Measurements from ENCODE around the gene LTBP2. TPM values are rescaled to one million over a fixed set of nuclear protein-coding genes. Genes with fewer than 3 reads are reported as not detected.

The LTBP2 gene
- total and polyA plus RNA-seq, 2 of the 8 experiments (the other 6 are each of a cell fraction or from before 2014, with no cell fraction given), result 0.48 to 0.89 TPM

- 85% methylated on average over 7 of the region's 7 CpGs; no CpG with 5 or more reads in 1 of the 2 experiments for WGBS, 2 experiments (ENCODE audit: extremely low coverage in 1 of 2, insufficient coverage in 1 of 2, insufficient read length in 1 of 2, insufficient replicate concordance in 2 of 2, low coverage in 1 of 2, low lambda C conversion rate in 2 of 2, missing lambda C conversion rate in 1 of 2)
- H3K9me3 ChIP-seq (ENCODE audit: insufficient read depth in 2 of 2, low read depth in 1 of 2, low read length in 1 of 2), result no peaks in the 10 kb centered on the region
- no peak overlapping the region for H2AK5ac ChIP-seq (ENCODE audit: low read depth, low read length)
- H2BK12ac ChIP-seq (ENCODE audit: low read depth, low read length), result no peak overlapping the region
- no peak overlapping the region for H4K8ac ChIP-seq (ENCODE audit: extremely low read depth, insufficient read depth, low read length)
- no peak overlapping the region for H3K9ac ChIP-seq (replicated peaks in 1 of 4; ENCODE audit: extremely low read depth in 1 of 4, low read depth in 3 of 4, low read length in 3 of 4)
- H3K36me3 ChIP-seq (ENCODE audit: control insufficient read depth in 2 of 4, insufficient read depth in 4 of 4, low read length in 3 of 4), result no peaks in the 10 kb centered on the region
- H2BK120ac ChIP-seq (replicated peaks; ENCODE audit: low read depth, low read length), result no peak overlapping the region
- no peak overlapping the region for H2AFZ ChIP-seq (ENCODE audit: low read length)
- DNase-seq (ENCODE audit: low read depth in 1 of 2, low spot score in 2 of 2), result no peak
- ChIA-PET POLR2A (ENCODE audit: partially characterized antibody) (interaction anchor here (0.6 to 2.1 kb wide), 3 partner anchors 8 to 368 kb away, joined by 4 to 7 read pairs (median 5); no protein-coding TSS in a partner anchor), CTCF (ENCODE audit: partially characterized antibody) (interaction anchor here (1.1 to 1.9 kb wide), 3 partner anchors 17 to 115 kb away, joined by 3 to 6 read pairs (median 3); no protein-coding TSS in a partner anchor)
- H2BK15ac ChIP-seq (ENCODE audit: low read length), result no peak overlapping the region
- no peaks in the 10 kb centered on the region for H4K20me1 ChIP-seq (replicated peaks in 1 of 2; ENCODE audit: control insufficient read depth in 1 of 2, insufficient read depth in 2 of 2, low read length in 2 of 2)
- no peak overlapping the region for H3K4me3 ChIP-seq (ENCODE audit: extremely low read depth in 1 of 4, insufficient read depth in 2 of 4, low read depth in 3 of 4, low read length in 4 of 4)
- no peak overlapping the region for H3K56ac ChIP-seq (replicated peaks; ENCODE audit: insufficient read length, low read depth, low read length)
- H4K5ac ChIP-seq (ENCODE audit: insufficient read length, low read depth, low read length), result no peak overlapping the region
- no peak overlapping the region for H3K14ac ChIP-seq (ENCODE audit: insufficient read length)
- no peak overlapping the region for H4K91ac ChIP-seq (replicated peaks; ENCODE audit: insufficient read length, low read length)
- no peak overlapping the region for H3K27ac ChIP-seq (ENCODE audit: low read depth, low read length)
- H2BK5ac ChIP-seq (ENCODE audit: low read depth, low read length), result no peak overlapping the region
- no peak overlapping the region for H3K18ac ChIP-seq (ENCODE audit: extremely low read depth, low read length)
- no peak for FAIRE-seq
- H3K23me2 ChIP-seq (ENCODE audit: low read depth, low read length), result no peaks in the 10 kb centered on the region
- H3K79me1 ChIP-seq (ENCODE audit: low read depth, low read length), result no peaks in the 10 kb centered on the region
- no peak overlapping the region for H3K23ac ChIP-seq (ENCODE audit: insufficient read length)
- TF ChIP-seq RBBP5 (IDR thresholded peaks at IDR 0.05; ENCODE audit: borderline replicate concordance, low read depth, low read length) (no peak), BCL11A (IDR thresholded peaks at IDR 0.05; ENCODE audit: low read depth in 2 of 2, low read length in 2 of 2) (no peak), EZH2 (IDR thresholded peaks at IDR 0.05; ENCODE audit: low read depth, low read length, severe bottlenecking) (no peak), NANOG (IDR thresholded peaks at IDR 0.05; ENCODE audit: insufficient read depth, low read depth, low read length, poor library complexity, severe bottlenecking) (no peak)
- no peaks in the 10 kb centered on the region; a peak in 2 of 7 replicates for H3K4me1 ChIP-seq (replicated peaks in 1 of 4; ENCODE audit: control insufficient read depth in 3 of 4, insufficient read depth in 4 of 4, low read length in 3 of 4)
- H2BK20ac ChIP-seq (ENCODE audit: low read length), result no peak overlapping the region
- no peak overlapping the region for H3K4me2 ChIP-seq (ENCODE audit: insufficient read depth in 1 of 2, low read depth in 2 of 2, low read length in 2 of 2)
- no peaks in the 10 kb centered on the region for H3K27me3 ChIP-seq (replicated peaks in 1 of 4; ENCODE audit: control insufficient read depth in 3 of 4, extremely low read depth in 1 of 4, insufficient read depth in 3 of 4, low read length in 3 of 4)
- H3K4ac ChIP-seq (replicated peaks; ENCODE audit: insufficient read length, low read depth, low read length), result no peak overlapping the region
- no peaks in the 10 kb centered on the region for H3K79me2 ChIP-seq (ENCODE audit: control insufficient read depth in 1 of 2, insufficient read depth in 2 of 2, low read length in 2 of 2)
These were observed 78.5 kb downstream of the LTBP2 start for GRCh38 chr14:74533576-74533975.

Measured in H1 (cell line).